Colonic mucosa (tissue), 4 donors: ENCODE data around the gene XRCC4. TPM values are rescaled to one million over a fixed set of nuclear protein-coding genes. Genes with fewer than 3 reads are reported as not detected.
"Not testable (repeated sequence)": the region's sequence is repeated elsewhere in the genome, so short reads cannot be mapped to it uniquely, and the experiment has no call there.

ENCODE experiments used
- DNase-seq: peaks from one replicate; pipeline ENCODE4 v3.0.0-alpha.2; 2020
- H3K27ac ChIP-seq: fragments of 200-600 bp; one replicate; pipeline ENCODE4 v1.8.0; 2021
- H3K27me3 ChIP-seq: fragments of 200-600 bp; one replicate; pipeline ENCODE4 v1.8.0; 2021
- H3K36me3 ChIP-seq: fragments of 200-600 bp; one replicate; pipeline ENCODE4 v1.8.0; 2021
- H3K4me1 ChIP-seq: fragments of 200-600 bp; one replicate; pipeline ENCODE4 v1.8.0; 2021; ENCODE audit warnings: mild to moderate bottlenecking
- H3K4me3 ChIP-seq: fragments of 200-600 bp; one replicate; pipeline ENCODE4 v1.8.0; 2021
- H3K9ac ChIP-seq, 2 donors: one replicate each; pipeline ENCODE4 v1.7.0; 2013; ENCODE audit warnings: control low read depth in 2 of 2, low read depth in 2 of 2, low read length in 2 of 2
- H3K9me3 ChIP-seq: fragments of 200-600 bp; one replicate; pipeline ENCODE4 v1.8.0; 2021
- intact Hi-C: fragments of 100-400 bp; cut with DNase I; formaldehyde crosslinking; loops from one replicate; pipeline ENCODE4 v1.14.1; 2022
- total RNA-seq, 2 donors: library from RNA; stranded (reverse); fragmentation: NEBNext Ultra II Directional in 1 of 2; extraction: Animal tissue kit (Norgen Biotek cat#: 25700) in 1 of 2; gene quantifications; one replicate each; pipeline ENCODE4 v1.2.1, GENCODE V29; 2021
- TF ChIP-seq, protein P1 (sequence below): fragments of 200-600 bp; IDR thresholded peaks from one replicate; pipeline ENCODE4 v1.8.0; 2022; ENCODE audit warnings: antibody characterized with exemption, mild to moderate bottlenecking
- donor health status: healthy.
- donor health status: DM: no; HTN: no; CAD: no.
- donor health status: DM: no; HTN: no; CAD: no.

The XRCC4 gene
- total RNA-seq, 2 donors from 2014 or later, result 5.7 to 8.7 TPM

DNA sequence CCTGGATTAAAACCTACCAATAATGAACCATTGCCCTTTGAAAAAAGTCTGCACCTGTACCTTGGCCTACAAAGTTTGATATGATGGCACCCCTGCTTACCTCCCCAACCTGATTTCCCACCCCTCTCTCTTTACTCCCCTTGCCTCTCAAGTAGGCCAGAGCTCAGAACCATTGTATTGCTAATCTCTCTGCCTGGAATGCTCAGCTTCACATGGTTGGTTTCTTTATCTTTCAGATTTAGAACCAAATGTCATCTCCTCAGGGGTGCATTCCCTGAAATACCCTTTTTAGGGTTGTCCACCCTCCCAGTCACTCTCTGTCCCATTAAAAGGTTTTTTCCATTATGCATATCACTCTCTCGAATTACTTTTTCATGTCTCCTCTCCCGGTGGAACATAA, 277.6 kb downstream of the XRCC4 start:
- Histone ChIP-seq H3K27ac (no peak overlapping the region), H3K36me3 (no peaks in the 10 kb centered on the region), H3K27me3 (no peaks in the 10 kb centered on the region), H3K9me3 (no peaks in the 10 kb centered on the region), H3K4me1 (no peaks in the 10 kb centered on the region), H3K4me3 (no peak overlapping the region), H3K9ac (no peak overlapping the region)
- intact Hi-C loops, result no loop called here
- no peak for DNase-seq
- TF ChIP-seq, protein P1, sequence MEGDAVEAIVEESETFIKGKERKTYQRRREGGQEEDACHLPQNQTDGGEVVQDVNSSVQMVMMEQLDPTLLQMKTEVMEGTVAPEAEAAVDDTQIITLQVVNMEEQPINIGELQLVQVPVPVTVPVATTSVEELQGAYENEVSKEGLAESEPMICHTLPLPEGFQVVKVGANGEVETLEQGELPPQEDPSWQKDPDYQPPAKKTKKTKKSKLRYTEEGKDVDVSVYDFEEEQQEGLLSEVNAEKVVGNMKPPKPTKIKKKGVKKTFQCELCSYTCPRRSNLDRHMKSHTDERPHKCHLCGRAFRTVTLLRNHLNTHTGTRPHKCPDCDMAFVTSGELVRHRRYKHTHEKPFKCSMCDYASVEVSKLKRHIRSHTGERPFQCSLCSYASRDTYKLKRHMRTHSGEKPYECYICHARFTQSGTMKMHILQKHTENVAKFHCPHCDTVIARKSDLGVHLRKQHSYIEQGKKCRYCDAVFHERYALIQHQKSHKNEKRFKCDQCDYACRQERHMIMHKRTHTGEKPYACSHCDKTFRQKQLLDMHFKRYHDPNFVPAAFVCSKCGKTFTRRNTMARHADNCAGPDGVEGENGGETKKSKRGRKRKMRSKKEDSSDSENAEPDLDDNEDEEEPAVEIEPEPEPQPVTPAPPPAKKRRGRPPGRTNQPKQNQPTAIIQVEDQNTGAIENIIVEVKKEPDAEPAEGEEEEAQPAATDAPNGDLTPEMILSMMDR, result no peak

DNA sequence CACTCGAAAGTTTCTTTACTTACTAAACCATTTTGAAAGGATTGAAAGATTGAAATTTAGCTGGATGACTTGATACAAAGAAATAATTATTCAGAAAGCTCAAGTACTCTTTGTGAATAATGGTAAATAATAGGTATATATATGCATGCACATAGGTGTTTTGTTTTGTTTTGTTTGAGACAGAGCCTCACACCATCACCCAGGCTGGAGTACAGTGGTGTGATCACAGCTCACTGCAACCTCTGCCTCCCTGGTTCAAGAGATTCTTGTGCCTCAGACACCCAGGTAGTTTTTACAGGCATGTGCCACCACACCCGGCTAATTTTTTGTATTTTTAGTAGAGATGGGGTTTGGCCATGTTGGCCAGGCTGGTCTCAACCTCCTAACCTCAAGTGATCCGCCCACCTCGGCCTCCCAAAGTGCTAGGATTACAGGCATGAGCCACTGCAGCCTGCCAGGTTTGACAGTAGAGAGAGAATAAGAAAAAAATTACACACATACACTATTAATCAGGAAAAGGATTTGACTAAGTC, 278.2 kb downstream of the XRCC4 start:
- H3K27me3 ChIP-seq, H3K36me3 ChIP-seq, H3K9me3 ChIP-seq, H3K4me1 ChIP-seq, H3K27ac ChIP-seq, DNase-seq, H3K4me3 ChIP-seq, H3K9ac ChIP-seq, intact Hi-C loops: not testable (repeated sequence)

DNA sequence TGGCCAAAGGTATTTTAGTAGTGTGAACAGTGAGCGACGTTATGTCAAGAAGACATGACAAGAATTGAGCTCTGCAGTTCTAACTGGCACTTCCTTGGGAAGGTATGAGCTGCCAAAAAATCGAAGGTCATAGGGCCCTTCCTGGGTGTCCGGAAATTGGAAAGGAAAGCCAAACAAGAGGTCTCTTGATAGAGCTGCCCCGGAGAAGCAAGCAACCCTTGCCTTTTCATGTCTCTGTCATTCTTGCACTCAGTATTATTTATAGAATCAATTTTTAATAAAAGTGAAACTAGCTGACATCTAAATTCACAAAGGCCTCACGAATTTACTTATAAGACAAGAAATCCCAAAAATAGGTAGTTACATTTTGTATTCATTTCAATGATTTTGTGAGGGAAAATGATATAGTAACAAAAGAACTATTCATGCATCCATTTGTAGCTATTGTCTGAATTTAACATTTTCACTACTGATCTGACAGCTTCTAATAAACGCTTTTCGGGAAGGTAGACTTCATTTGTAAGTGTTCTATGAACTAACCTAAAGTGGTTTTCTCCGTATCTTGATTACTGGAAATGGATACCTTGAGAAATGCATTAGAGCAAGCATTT, 280.4 kb downstream of the XRCC4 start:
- H3K36me3 ChIP-seq, result no peaks in the 10 kb centered on the region
- TF ChIP-seq, protein P1, result no peak
- H3K27me3 ChIP-seq, result no peaks in the 10 kb centered on the region
- intact Hi-C loops, result no loop called here
- no peaks in the 10 kb centered on the region for H3K4me1 ChIP-seq
- H3K27ac ChIP-seq, result no peak overlapping the region
- no peaks in the 10 kb centered on the region for H3K9me3 ChIP-seq
- no peak for DNase-seq
- no peak overlapping the region for H3K9ac ChIP-seq
- no peak overlapping the region for H3K4me3 ChIP-seq

DNA sequence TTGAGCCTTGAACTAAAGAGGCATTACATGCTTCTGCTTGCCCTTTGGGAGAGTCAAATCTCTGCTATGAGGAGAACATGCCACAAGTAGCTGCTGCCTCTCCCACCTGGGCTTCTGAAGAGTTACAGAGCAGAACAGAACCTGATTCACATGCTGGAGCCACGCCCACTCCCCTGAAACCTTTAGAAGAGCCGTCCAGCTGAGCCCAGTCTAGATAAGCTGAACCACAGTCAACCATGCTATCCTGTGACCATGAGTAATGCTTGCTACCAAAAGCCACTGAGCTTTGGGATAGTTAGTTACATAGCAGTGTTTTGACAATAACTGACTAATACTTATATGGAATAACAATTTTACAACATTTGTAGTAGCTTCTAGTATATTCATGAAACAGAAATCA, 283.2 kb downstream of the XRCC4 start:
- TF ChIP-seq, protein P1, result no peak
- intact Hi-C loops, result no loop called here
- Histone ChIP-seq H3K9ac (no peak overlapping the region), H3K27me3 (no peaks in the 10 kb centered on the region), H3K4me3 (no peak overlapping the region), H3K9me3 (no peaks in the 10 kb centered on the region), H3K27ac (no peak overlapping the region), H3K4me1 (no peaks in the 10 kb centered on the region), H3K36me3 (no peaks in the 10 kb centered on the region)
- DNase-seq, result no peak

DNA sequence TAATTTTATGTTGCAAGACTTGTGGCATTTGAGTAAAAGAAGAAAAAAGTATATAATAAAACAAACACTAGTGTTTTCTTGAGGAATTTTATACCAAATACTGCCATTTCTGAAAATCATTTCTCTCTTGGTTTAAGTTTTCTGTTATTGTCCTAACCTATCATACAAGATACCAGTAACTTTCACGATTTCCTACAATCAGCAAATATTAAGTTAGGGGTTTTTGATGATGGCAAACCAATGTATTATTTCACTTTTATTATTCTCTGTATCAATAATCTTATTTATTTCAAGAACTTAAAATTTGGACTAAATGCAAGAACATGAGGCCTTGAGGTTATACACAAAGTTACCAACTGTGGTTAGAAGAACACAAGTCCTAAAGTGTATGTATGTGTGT, 285.2 kb downstream of the XRCC4 start:
- no peak overlapping the region for H3K9ac ChIP-seq
- no peaks in the 10 kb centered on the region for H3K36me3 ChIP-seq
- no peak overlapping the region for H3K27ac ChIP-seq
- H3K9me3 ChIP-seq, result no peaks in the 10 kb centered on the region
- H3K4me1 ChIP-seq, result no peaks in the 10 kb centered on the region
- no peak overlapping the region for H3K4me3 ChIP-seq
- intact Hi-C loops, result no loop called here
- DNase-seq, result no peak
- H3K27me3 ChIP-seq, result no peaks in the 10 kb centered on the region
- TF ChIP-seq, protein P1, result no peak

DNA sequence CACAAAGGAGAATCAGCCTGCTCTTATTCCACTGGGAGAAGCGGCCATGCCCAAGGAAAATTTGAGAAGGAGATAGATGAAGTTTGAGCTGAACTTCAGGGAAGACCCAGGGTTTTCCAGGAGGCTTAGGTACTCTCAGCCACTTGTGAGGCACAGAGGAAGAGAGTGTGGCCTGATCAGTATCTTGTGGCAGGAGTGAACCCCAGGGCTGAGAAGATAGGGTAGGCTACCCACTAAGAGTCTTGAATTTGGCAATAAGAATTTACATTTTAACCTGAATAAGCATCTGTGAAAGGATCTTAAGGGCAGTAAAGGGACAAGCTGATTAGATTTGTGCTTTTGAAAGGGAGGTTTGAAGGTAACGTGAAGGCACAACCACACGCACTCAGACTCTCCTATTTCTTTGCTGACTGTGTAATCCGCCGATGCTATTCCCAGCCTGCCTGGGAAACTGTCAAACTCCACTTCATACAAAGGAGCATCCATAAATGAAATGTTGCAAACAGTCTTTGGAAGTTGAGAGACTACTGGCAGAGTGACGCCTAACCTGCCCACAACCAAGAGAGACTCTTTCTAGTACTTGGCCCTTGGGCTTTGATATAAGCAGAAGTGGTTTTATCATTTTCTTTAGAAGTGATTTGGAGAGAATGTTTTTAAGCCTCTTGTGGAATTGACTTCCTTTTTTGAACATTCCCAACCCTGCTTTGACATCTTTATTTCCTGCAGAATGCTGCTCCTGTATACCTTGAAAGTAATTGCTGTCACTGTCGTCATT, 286.0 kb downstream of the XRCC4 start:
- H3K9ac ChIP-seq, result no peak overlapping the region
- H3K9me3 ChIP-seq, result no peaks in the 10 kb centered on the region
- TF ChIP-seq, protein P1, result no peak
- H3K4me1 ChIP-seq, result no peaks in the 10 kb centered on the region
- no peak for DNase-seq
- H3K27ac ChIP-seq, result no peak overlapping the region
- no peaks in the 10 kb centered on the region for H3K27me3 ChIP-seq
- H3K36me3 ChIP-seq, result no peaks in the 10 kb centered on the region
- intact Hi-C loops, result no loop called here
- no peak overlapping the region for H3K4me3 ChIP-seq
